Dendritic cell treated with granulocyte-macrophage colony-stimulating factor and Interleukin-4, amounts not matched to agents 40 ng/mL and 50 ng/mL, for 4 days (primary cell): Measurements from ENCODE around the gene IL18RAP.

ENCODE experiments used
- H3K27ac Mint-ChIP-seq: one replicate; pipeline ENCODE4 v1.8.0; 2022; ENCODE audit warnings: mild to moderate bottlenecking, mixed read lengths
- H3K27me3 Mint-ChIP-seq: one replicate; pipeline ENCODE4 v1.8.0; 2022; ENCODE audit warnings: mild to moderate bottlenecking, mixed read lengths
- H3K36me3 Mint-ChIP-seq: one replicate; pipeline ENCODE4 v1.8.0; 2022; ENCODE audit warnings: low read depth, mixed read lengths
- H3K4me1 Mint-ChIP-seq: one replicate; pipeline ENCODE4 v1.8.0; 2022; ENCODE audit warnings: low read depth, mixed read lengths
- H3K4me3 Mint-ChIP-seq: one replicate; pipeline ENCODE4 v1.8.0; 2022; ENCODE audit warnings: mild to moderate bottlenecking, moderate library complexity, mixed read lengths
- H3K9me3 Mint-ChIP-seq: one replicate; pipeline ENCODE4 v1.8.0; 2022; ENCODE audit warnings: mixed read lengths
- intact Hi-C: fragments of 100-400 bp; cut with micrococcal nuclease; formaldehyde crosslinking; loops from one replicate; pipeline ENCODE4 v1.15.0; 2022

The IL18RAP gene

GRCh38 chr2:102434655-102435381, 11.9 kb downstream of the IL18RAP start:
- H3K27me3 Mint-ChIP-seq = no peaks in the 10 kb centered on the region
- no peaks in the 10 kb centered on the region for H3K9me3 Mint-ChIP-seq
- H3K4me1 Mint-ChIP-seq = peaks cover 17% of the 10 kb centered on the region
- H3K36me3 Mint-ChIP-seq = no peaks in the 10 kb centered on the region
- H3K4me3 Mint-ChIP-seq = no peak overlapping the region
- intact Hi-C loops = no loop called here
- H3K27ac Mint-ChIP-seq = no peak overlapping the region

GRCh38 chr2:102435741-102436140, 12.8 kb downstream of the IL18RAP start:
- intact Hi-C loops = no loop called here
- H3K4me3 Mint-ChIP-seq = peak overlapping the region; percentile 15
- no peaks in the 10 kb centered on the region for H3K27me3 Mint-ChIP-seq
- H3K36me3 Mint-ChIP-seq = no peaks in the 10 kb centered on the region
- H3K4me1 Mint-ChIP-seq = peaks cover 16% of the 10 kb centered on the region
- no peaks in the 10 kb centered on the region for H3K9me3 Mint-ChIP-seq
- H3K27ac Mint-ChIP-seq = peak overlapping the region; percentile 71

- no peaks in the 10 kb centered on the region for H3K27me3 Mint-ChIP-seq
- H3K27ac Mint-ChIP-seq = peak overlapping the region; percentile 71
- no peaks in the 10 kb centered on the region for H3K9me3 Mint-ChIP-seq
- peaks cover 16% of the 10 kb centered on the region for H3K4me1 Mint-ChIP-seq
- intact Hi-C loops = no loop called here
- H3K36me3 Mint-ChIP-seq = no peaks in the 10 kb centered on the region
- H3K4me3 Mint-ChIP-seq = peak overlapping the region; percentile 15
Observed at GRCh38 chr2:102436323-102436722, 13.4 kb downstream of the IL18RAP start.

GRCh38 chr2:102437122-102437521, 14.2 kb downstream of the IL18RAP start:
- H3K27ac Mint-ChIP-seq = no peak overlapping the region
- intact Hi-C loops = no loop called here
- H3K4me3 Mint-ChIP-seq = no peak overlapping the region
- no peaks in the 10 kb centered on the region for H3K36me3 Mint-ChIP-seq
- H3K27me3 Mint-ChIP-seq = no peaks in the 10 kb centered on the region
- H3K4me1 Mint-ChIP-seq = peaks cover 16% of the 10 kb centered on the region
- H3K9me3 Mint-ChIP-seq = no peaks in the 10 kb centered on the region

GRCh38 chr2:102438111-102438510, 15.2 kb downstream of the IL18RAP start:
- Mint-ChIP-seq H3K27me3 (no peaks in the 10 kb centered on the region), H3K9me3 (no peaks in the 10 kb centered on the region), H3K4me3 (no peak overlapping the region), H3K27ac (no peak overlapping the region), H3K36me3 (no peaks in the 10 kb centered on the region), H3K4me1 (peaks cover 16% of the 10 kb centered on the region)
- intact Hi-C loops = no loop called here

- Mint-ChIP-seq H3K9me3 (no peaks in the 10 kb centered on the region), H3K4me3 (no peak overlapping the region), H3K4me1 (peaks cover 16% of the 10 kb centered on the region), H3K27me3 (no peaks in the 10 kb centered on the region), H3K27ac (no peak overlapping the region), H3K36me3 (no peaks in the 10 kb centered on the region)
- intact Hi-C loops = no loop called here
Observed at GRCh38 chr2:102438578-102438977, 15.6 kb downstream of the IL18RAP start.

GRCh38 chr2:102439065-102439695, 16.2 kb downstream of the IL18RAP start:
- no peaks in the 10 kb centered on the region for H3K27me3 Mint-ChIP-seq
- no peaks in the 10 kb centered on the region for H3K9me3 Mint-ChIP-seq
- H3K27ac Mint-ChIP-seq = no peak overlapping the region
- H3K36me3 Mint-ChIP-seq = no peaks in the 10 kb centered on the region
- H3K4me3 Mint-ChIP-seq = no peak overlapping the region
- H3K4me1 Mint-ChIP-seq = peaks cover 16% of the 10 kb centered on the region
- intact Hi-C loops = no loop called here

GRCh38 chr2:102442967-102443828, 20.2 kb downstream of the IL18RAP start:
- Mint-ChIP-seq H3K27me3 (peaks cover 6% of the 10 kb centered on the region), H3K4me3 (no peak overlapping the region), H3K27ac (no peak overlapping the region), H3K9me3 (no peaks in the 10 kb centered on the region), H3K4me1 (no peaks in the 10 kb centered on the region), H3K36me3 (no peaks in the 10 kb centered on the region)
- intact Hi-C loops = loop anchor here (2.0 to 10.0 kb wide), 4 partner anchors 84 to 558 kb away; no protein-coding TSS in a partner anchor

GRCh38 chr2:102444233-102444632, 21.3 kb downstream of the IL18RAP start:
- H3K36me3 Mint-ChIP-seq = no peaks in the 10 kb centered on the region
- no peak overlapping the region for H3K27ac Mint-ChIP-seq
- no peaks in the 10 kb centered on the region for H3K9me3 Mint-ChIP-seq
- no peaks in the 10 kb centered on the region for H3K4me1 Mint-ChIP-seq
- intact Hi-C loops = loop anchor here (5.0 to 10.0 kb wide), 2 partner anchors 427 to 559 kb away; no protein-coding TSS in a partner anchor
- peaks cover 6% of the 10 kb centered on the region for H3K27me3 Mint-ChIP-seq
- H3K4me3 Mint-ChIP-seq = no peak overlapping the region

GRCh38 chr2:102446936-102447335, 24.0 kb downstream of the IL18RAP start:
- intact Hi-C loops = loop anchor here (10.0 kb wide), 1 partner anchor 562 kb away; no protein-coding TSS in a partner anchor
- Mint-ChIP-seq H3K27ac (no peak overlapping the region), H3K4me3 (no peak overlapping the region), H3K36me3 (no peaks in the 10 kb centered on the region), H3K9me3 (no peaks in the 10 kb centered on the region), H3K4me1 (no peaks in the 10 kb centered on the region), H3K27me3 (peaks cover 6% of the 10 kb centered on the region)

GRCh38 chr2:102449370-102449974, 26.5 kb downstream of the IL18RAP start:
- Mint-ChIP-seq H3K27me3 (peaks cover 6% of the 10 kb centered on the region), H3K27ac (no peak overlapping the region), H3K4me1 (no peaks in the 10 kb centered on the region), H3K9me3 (no peaks in the 10 kb centered on the region), H3K4me3 (no peak overlapping the region), H3K36me3 (no peaks in the 10 kb centered on the region)
- intact Hi-C loops = loop anchor here (10.0 kb wide), 1 partner anchor 565 kb away; no protein-coding TSS in a partner anchor

GRCh38 chr2:102451968-102452367, 29.0 kb downstream of the IL18RAP start:
- intact Hi-C loops = no loop called here
- Mint-ChIP-seq H3K36me3 (no peaks in the 10 kb centered on the region), H3K27me3 (peaks cover 3% of the 10 kb centered on the region), H3K27ac (no peak overlapping the region), H3K9me3 (no peaks in the 10 kb centered on the region), H3K4me3 (no peak overlapping the region), H3K4me1 (no peaks in the 10 kb centered on the region)

- no peaks in the 10 kb centered on the region for H3K27me3 Mint-ChIP-seq
- H3K27ac Mint-ChIP-seq = no peak overlapping the region
- no peak overlapping the region for H3K4me3 Mint-ChIP-seq
- intact Hi-C loops = no loop called here
- H3K36me3 Mint-ChIP-seq = no peaks in the 10 kb centered on the region
- H3K9me3 Mint-ChIP-seq = no peaks in the 10 kb centered on the region
- H3K4me1 Mint-ChIP-seq = no peaks in the 10 kb centered on the region
Observed at GRCh38 chr2:102453501-102453900, 30.5 kb downstream of the IL18RAP start.
